ENCODE results near the gene TMEM236. TPM values are rescaled to one million over a fixed set of nuclear protein-coding genes. Genes with fewer than 3 reads are reported as not detected.

Gene TMEM236
- total RNA-seq, 4 donors from 2014 or later = 1.2 to 1.8 (median 1.5) TPM

GRCh38 chr10:17787087-17787961 lies 35.3 kb downstream of the TMEM236 start:
- Histone ChIP-seq H3K27ac (peak overlapping the region in 1 of 4 donors; percentile 17), H3K36me3 (no peaks in the 10 kb centered on the region), H3K27me3 (no peaks in the 10 kb centered on the region), H3K4me3 (no peak overlapping the region), H3K4me1 (peaks cover 0 to 22% (median 0%) of the 10 kb centered on the region in 4 donors), H3K9me3 (no peaks in the 10 kb centered on the region)
- no peak for TF ChIP-seq EP300 (IDR thresholded peaks at IDR 0.05)
- TF ChIP-seq CTCF (IDR thresholded peaks at IDR 0.05) = no peak
- no peak for TF ChIP-seq POLR2A (IDR thresholded peaks at IDR 0.05)
- 74 to 76% methylated on average over 13 of the region's 13 CpGs for WGBS, 2 donors
- no peak for DNase-seq (ENCODE audit: low spot score in 2 of 2)

GRCh38 chr10:17788646-17789045 lies 36.6 kb downstream of the TMEM236 start:
- H3K27me3 ChIP-seq = no peaks in the 10 kb centered on the region
- peaks cover 0 to 12% (median 0%) of the 10 kb centered on the region in 4 donors for H3K4me1 ChIP-seq
- TF ChIP-seq POLR2A (IDR thresholded peaks at IDR 0.05) (no peak), EP300 (IDR thresholded peaks at IDR 0.05) (no peak), CTCF (IDR thresholded peaks at IDR 0.05) (no peak)
- H3K9me3 ChIP-seq = no peaks in the 10 kb centered on the region
- no peak overlapping the region for H3K4me3 ChIP-seq
- WGBS, 2 donors = 58 to 80% methylated on average over 2 of the region's 2 CpGs
- no peak overlapping the region for H3K27ac ChIP-seq
- no peaks in the 10 kb centered on the region for H3K36me3 ChIP-seq
- DNase-seq (ENCODE audit: low spot score in 2 of 2) = no peak

- no peak for DNase-seq (ENCODE audit: low spot score in 2 of 2)
- no peak for TF ChIP-seq CTCF (IDR thresholded peaks at IDR 0.05)
- H3K27me3 ChIP-seq = no peaks in the 10 kb centered on the region
- no peak overlapping the region for H3K27ac ChIP-seq
- WGBS, 2 donors = 81 to 86% methylated on average over 7 of the region's 7 CpGs
- no peaks in the 10 kb centered on the region for H3K36me3 ChIP-seq
- H3K9me3 ChIP-seq = no peaks in the 10 kb centered on the region
- no peak overlapping the region for H3K4me3 ChIP-seq
- peaks cover 0 to 5% (median 0%) of the 10 kb centered on the region in 4 donors for H3K4me1 ChIP-seq
Observed at GRCh38 chr10:17789396-17789795, 37.4 kb downstream of the TMEM236 start.

GRCh38 chr10:17790651-17791050 lies 38.6 kb downstream of the TMEM236 start:
- Histone ChIP-seq H3K4me3 (no peak overlapping the region), H3K4me1 (peaks cover 0 to 4% (median 0%) of the 10 kb centered on the region in 4 donors), H3K36me3 (no peaks in the 10 kb centered on the region), H3K9me3 (no peaks in the 10 kb centered on the region), H3K27ac (no peak overlapping the region), H3K27me3 (no peaks in the 10 kb centered on the region)
- TF ChIP-seq EP300 (IDR thresholded peaks at IDR 0.05) = no peak
- TF ChIP-seq POLR2A (IDR thresholded peaks at IDR 0.05) = no peak
- TF ChIP-seq CTCF (IDR thresholded peaks at IDR 0.05) = no peak
- no peak for DNase-seq (ENCODE audit: low spot score in 2 of 2)
- WGBS, 2 donors = 77 to 84% methylated on average over 2 of the region's 2 CpGs

GRCh38 chr10:17792991-17793390 lies 41.0 kb downstream of the TMEM236 start:
- peaks cover 0 to 4% (median 0%) of the 10 kb centered on the region in 4 donors for H3K4me1 ChIP-seq
- H3K9me3 ChIP-seq = no peaks in the 10 kb centered on the region
- H3K27me3 ChIP-seq = no peaks in the 10 kb centered on the region
- H3K27ac ChIP-seq = no peak overlapping the region
- no peak for DNase-seq (ENCODE audit: low spot score in 2 of 2)
- no peak overlapping the region for H3K4me3 ChIP-seq
- H3K36me3 ChIP-seq = no peaks in the 10 kb centered on the region
- TF ChIP-seq EP300 (IDR thresholded peaks at IDR 0.05) (no peak), POLR2A (IDR thresholded peaks at IDR 0.05) (no peak), CTCF (IDR thresholded peaks at IDR 0.05) (no peak)
